ENCODE measurements around the gene LRRC1. TPM values are rescaled to one million over a fixed set of nuclear protein-coding genes. Genes with fewer than 3 reads are reported as not detected.
A peak's percentile ranks its signal among the peaks of the same experiment; 100 is the strongest.

LRRC1 gene
- total and polyA plus RNA-seq, 2 of the 8 experiments (the other 6 are each of a cell fraction or from before 2014, with no cell fraction given), result 6.7 to 15.9 TPM

- H3K18ac ChIP-seq (ENCODE audit: extremely low read depth, low read length), result no peak overlapping the region
- H3K36me3 ChIP-seq (ENCODE audit: control insufficient read depth in 2 of 4, insufficient read depth in 4 of 4, low read length in 3 of 4), result no peaks in the 10 kb centered on the region; a peak in 1 of 8 replicates
Observed at GRCh38 chr6:53894091-53894490, 99.3 kb downstream of the LRRC1 start.

More at GRCh38 chr6:53894091-53894490, 99.3 kb downstream of the LRRC1 start:
- H4K20me1 ChIP-seq (replicated peaks in 1 of 2; ENCODE audit: control insufficient read depth in 1 of 2, insufficient read depth in 2 of 2, low read length in 2 of 2), result no peaks in the 10 kb centered on the region
- H3K4ac ChIP-seq (replicated peaks; ENCODE audit: insufficient read length, low read depth, low read length), result no peak overlapping the region
- H3K27me3 ChIP-seq (replicated peaks in 1 of 4; ENCODE audit: control insufficient read depth in 3 of 4, extremely low read depth in 1 of 4, insufficient read depth in 3 of 4, low read length in 3 of 4), result no peaks in the 10 kb centered on the region
- H2AFZ ChIP-seq (ENCODE audit: low read length), result no peak overlapping the region
- H3K79me2 ChIP-seq (ENCODE audit: control insufficient read depth in 1 of 2, insufficient read depth in 2 of 2, low read length in 2 of 2), result no peaks in the 10 kb centered on the region
- no peak overlapping the region for H2BK120ac ChIP-seq (replicated peaks; ENCODE audit: low read depth, low read length)
- TF ChIP-seq SIRT6 (IDR thresholded peaks at IDR 0.05; ENCODE audit: low read length) (no peak), TAF1 (IDR thresholded peaks at IDR 0.05; ENCODE audit: low read depth, low read length) (no peak), POLR2AphosphoS5 (IDR thresholded peaks at IDR 0.05; ENCODE audit: low read depth, low read length) (no peak), SIX5 (IDR thresholded peaks at IDR 0.05; ENCODE audit: low read depth, low read length) (no peak), BRCA1 (IDR thresholded peaks at IDR 0.05; ENCODE audit: low read depth, low read length) (no peak), MAX (IDR thresholded peaks at IDR 0.05) (no peak), CREB1 (IDR thresholded peaks at IDR 0.05) (no peak), CHD1 (IDR thresholded peaks at IDR 0.05; ENCODE audit: low read depth, low read length) (no peak), SP2 (IDR thresholded peaks at IDR 0.05; ENCODE audit: low read length) (no peak), JUN (IDR thresholded peaks at IDR 0.05; ENCODE audit: low read depth, low read length) (no peak), SIN3A (conservative IDR thresholded peaks at IDR 0.05 in 1 of 2, IDR thresholded peaks at IDR 0.05 in 1 of 2; ENCODE audit: low read depth in 1 of 2, low read length in 2 of 2) (no peak), SUZ12 (IDR thresholded peaks at IDR 0.05; ENCODE audit: low read length) (no peak), RAD21 (IDR thresholded peaks at IDR 0.05 in 1 of 2, conservative IDR thresholded peaks at IDR 0.05 in 1 of 2; ENCODE audit: low read depth in 2 of 2, low read length in 2 of 2) (no peak), SP4 (IDR thresholded peaks at IDR 0.05; ENCODE audit: low read length) (no peak), HDAC6 (IDR thresholded peaks at IDR 0.05; ENCODE audit: low read depth, low read length) (no peak), YY1 (IDR thresholded peaks at IDR 0.05; ENCODE audit: low read depth, low read length) (no peak)
- no peaks in the 10 kb centered on the region for H3K79me1 ChIP-seq (ENCODE audit: low read depth, low read length)
- no peak for DNase-seq (ENCODE audit: low read depth in 1 of 2, low spot score in 2 of 2)
- FAIRE-seq, result no peak
- no peak overlapping the region for H3K4me3 ChIP-seq (ENCODE audit: extremely low read depth in 1 of 4, insufficient read depth in 2 of 4, low read depth in 3 of 4, low read length in 4 of 4)
- H3K27ac ChIP-seq (ENCODE audit: low read depth, low read length), result no peak overlapping the region
- CTCF ChIA-PET (ENCODE audit: partially characterized antibody), result no interaction called here
- no peak overlapping the region for H4K8ac ChIP-seq (ENCODE audit: extremely low read depth, insufficient read depth, low read length)
- H3K56ac ChIP-seq (replicated peaks; ENCODE audit: insufficient read length, low read depth, low read length), result no peak overlapping the region
- H3K4me2 ChIP-seq (ENCODE audit: insufficient read depth in 1 of 2, low read depth in 2 of 2, low read length in 2 of 2), result no peak overlapping the region
- H2BK15ac ChIP-seq (ENCODE audit: low read length), result no peak overlapping the region
- no peak overlapping the region for H4K5ac ChIP-seq (ENCODE audit: insufficient read length, low read depth, low read length)
- no peak overlapping the region for H2BK12ac ChIP-seq (ENCODE audit: low read depth, low read length)
- POLR2A ChIA-PET (ENCODE audit: partially characterized antibody), result no interaction called here
- H3K23me2 ChIP-seq (ENCODE audit: low read depth, low read length), result no peaks in the 10 kb centered on the region
- H3K9me3 ChIP-seq (ENCODE audit: insufficient read depth in 2 of 2, low read depth in 1 of 2, low read length in 1 of 2), result no peaks in the 10 kb centered on the region; a peak in 1 of 4 replicates
- no peak overlapping the region for H2BK20ac ChIP-seq (ENCODE audit: low read length)
- H2BK5ac ChIP-seq (ENCODE audit: low read depth, low read length), result peak overlapping the region; percentile 4; the same call in 1 of the 2 replicates
- H3K23ac ChIP-seq (ENCODE audit: insufficient read length), result no peak overlapping the region
- no peak overlapping the region for H2AK5ac ChIP-seq (ENCODE audit: low read depth, low read length)
- H3K4me1 ChIP-seq (replicated peaks in 1 of 4; ENCODE audit: control insufficient read depth in 3 of 4, insufficient read depth in 4 of 4, low read length in 3 of 4), result peaks cover 0 to 6% (median 2%) of the 10 kb centered on the region in 4 experiments; a peak in 3 of 7 replicates
- H3K9ac ChIP-seq (replicated peaks in 1 of 4; ENCODE audit: extremely low read depth in 1 of 4, low read depth in 3 of 4, low read length in 3 of 4), result no peak overlapping the region
- WGBS, 2 experiments (ENCODE audit: extremely low coverage in 1 of 2, insufficient coverage in 1 of 2, insufficient read length in 1 of 2, insufficient replicate concordance in 2 of 2, low coverage in 1 of 2, low lambda C conversion rate in 2 of 2, missing lambda C conversion rate in 1 of 2), result 87% methylated on average over 2 of the region's 2 CpGs; no CpG with 5 or more reads in 1 of the 2 experiments
- peak overlapping the region; percentile 5 for H4K91ac ChIP-seq (replicated peaks; ENCODE audit: insufficient read length, low read length)
- H3K14ac ChIP-seq (ENCODE audit: insufficient read length), result no peak overlapping the region
